Measurements from ENCODE around the gene CPNE6. TPM values are rescaled to one million over a fixed set of nuclear protein-coding genes. Genes with fewer than 3 reads are reported as not detected.

Gene CPNE6
- total RNA-seq, 1 experiment from 2014 or later, result not detected

DNA sequence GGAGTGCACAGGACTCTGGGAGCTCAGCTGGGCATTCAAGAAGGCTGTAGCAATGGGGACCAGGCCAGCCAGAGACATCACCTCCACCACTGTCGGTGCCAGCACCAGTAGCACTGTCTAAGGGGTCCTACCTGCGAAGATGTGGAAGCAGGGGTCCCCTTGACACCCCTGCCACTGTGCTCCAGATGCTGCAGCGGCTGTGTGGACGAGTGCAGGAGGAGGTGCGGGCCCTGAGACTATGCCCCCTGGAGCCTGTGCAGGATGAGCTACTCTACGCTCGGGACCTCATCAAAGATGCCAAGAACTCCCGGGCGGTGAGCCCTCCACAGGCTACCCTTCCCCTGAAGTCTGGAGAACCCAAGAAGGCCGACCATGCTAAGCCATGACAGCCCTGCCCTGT is 10.9 kb upstream of the CPNE6 start:
- no CpG with 5 or more reads among the region's 10 CpGs for WGBS (ENCODE audit: extremely low coverage, insufficient read length, low lambda C conversion rate)
- H3K9ac ChIP-seq (ENCODE audit: extremely low read depth, insufficient read length, low read length), result no peak overlapping the region
- no peak overlapping the region for H4K5ac ChIP-seq (ENCODE audit: insufficient read length, low read depth, low read length)
- H3K18ac ChIP-seq (ENCODE audit: insufficient read length, low read depth, low read length), result no peak overlapping the region
- no peak for DNase-seq
- H3K9me3 Mint-ChIP-seq, result no peaks in the 10 kb centered on the region
- H3K36me3 Mint-ChIP-seq (ENCODE audit: insufficient read depth in 1 of 3, low read depth in 3 of 3), result peaks cover 3 to 7% (median 4%) of the 10 kb centered on the region in 3 experiments; a peak in 5 of 7 replicates
- H4K20me1 ChIP-seq (ENCODE audit: control insufficient read depth, insufficient read depth, insufficient read length), result peaks cover 2% of the 10 kb centered on the region
- H3K4me3 Mint-ChIP-seq, result peak overlapping the region in 1 of 2 experiments; percentile 10; a peak in 1 of 5 replicates
- H3K27me3 Mint-ChIP-seq (ENCODE audit: low read depth), result no peaks in the 10 kb centered on the region; the same call in 1 of the 2 replicates
- no peaks in the 10 kb centered on the region for H3K79me1 ChIP-seq (ENCODE audit: insufficient read depth, low read depth, low read length, poor library complexity, severe bottlenecking)
- H3K56ac ChIP-seq (ENCODE audit: insufficient read length, low read depth, low read length), result no peak overlapping the region
- H3K14ac ChIP-seq (ENCODE audit: insufficient read depth, low read length), result no peak overlapping the region
- H3K79me2 ChIP-seq (ENCODE audit: insufficient read depth, low read length), result no peaks in the 10 kb centered on the region
- H4K91ac ChIP-seq (ENCODE audit: insufficient read length, low read depth, low read length), result no peak overlapping the region
- TF ChIP-seq, protein P1, sequence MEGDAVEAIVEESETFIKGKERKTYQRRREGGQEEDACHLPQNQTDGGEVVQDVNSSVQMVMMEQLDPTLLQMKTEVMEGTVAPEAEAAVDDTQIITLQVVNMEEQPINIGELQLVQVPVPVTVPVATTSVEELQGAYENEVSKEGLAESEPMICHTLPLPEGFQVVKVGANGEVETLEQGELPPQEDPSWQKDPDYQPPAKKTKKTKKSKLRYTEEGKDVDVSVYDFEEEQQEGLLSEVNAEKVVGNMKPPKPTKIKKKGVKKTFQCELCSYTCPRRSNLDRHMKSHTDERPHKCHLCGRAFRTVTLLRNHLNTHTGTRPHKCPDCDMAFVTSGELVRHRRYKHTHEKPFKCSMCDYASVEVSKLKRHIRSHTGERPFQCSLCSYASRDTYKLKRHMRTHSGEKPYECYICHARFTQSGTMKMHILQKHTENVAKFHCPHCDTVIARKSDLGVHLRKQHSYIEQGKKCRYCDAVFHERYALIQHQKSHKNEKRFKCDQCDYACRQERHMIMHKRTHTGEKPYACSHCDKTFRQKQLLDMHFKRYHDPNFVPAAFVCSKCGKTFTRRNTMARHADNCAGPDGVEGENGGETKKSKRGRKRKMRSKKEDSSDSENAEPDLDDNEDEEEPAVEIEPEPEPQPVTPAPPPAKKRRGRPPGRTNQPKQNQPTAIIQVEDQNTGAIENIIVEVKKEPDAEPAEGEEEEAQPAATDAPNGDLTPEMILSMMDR (conservative IDR thresholded peaks at IDR 0.05), result no peak
- no peaks in the 10 kb centered on the region for H3K27me3 ChIP-seq (ENCODE audit: insufficient read depth, low read length)
- no peak overlapping the region for H3K27ac Mint-ChIP-seq
- H3T11ph ChIP-seq (ENCODE audit: low read length), result no peak overlapping the region
- H2BK12ac ChIP-seq (ENCODE audit: insufficient read length, low read depth, low read length), result no peak overlapping the region
- no peak overlapping the region for H2BK120ac ChIP-seq (ENCODE audit: low read depth, low read length, poor library complexity, severe bottlenecking)
- H3K9me3 ChIP-seq (ENCODE audit: control insufficient read depth, low read depth, low read length), result no peaks in the 10 kb centered on the region
- H2AK5ac ChIP-seq (ENCODE audit: insufficient read length, low read length), result no peak overlapping the region
- H4K8ac ChIP-seq (replicated peaks; ENCODE audit: insufficient read length, low read depth, low read length), result no peak overlapping the region
- no peak overlapping the region for H3K27ac ChIP-seq (ENCODE audit: insufficient read length, low read depth, low read length)
- H2BK20ac ChIP-seq (ENCODE audit: low read depth, low read length, poor library complexity, severe bottlenecking), result no peak overlapping the region
- no peak overlapping the region for H2BK5ac ChIP-seq (ENCODE audit: insufficient read length, low read length)
- no peak overlapping the region for H3K23ac ChIP-seq (ENCODE audit: insufficient read length, low read depth, low read length)
- no peaks in the 10 kb centered on the region for H3K4me1 ChIP-seq (ENCODE audit: insufficient read depth, low read length)
- no peaks in the 10 kb centered on the region for H3K23me2 ChIP-seq (ENCODE audit: insufficient read length, low read depth, low read length, poor library complexity, severe bottlenecking)
- no peak overlapping the region for H3K4ac ChIP-seq (ENCODE audit: low read depth, low read length)
- H3K4me1 Mint-ChIP-seq, result peaks cover 2 to 11% of the 10 kb centered on the region in 2 experiments; a peak in 3 of 4 replicates
- H2AFZ ChIP-seq (ENCODE audit: low read length), result no peak overlapping the region
- H3K4me2 ChIP-seq (ENCODE audit: insufficient read depth, insufficient read length, low read length), result no peak overlapping the region
- H2BK15ac ChIP-seq (ENCODE audit: low read depth, low read length), result no peak overlapping the region

All from H9 (cell line).